Fibroblast of peridontal ligament (primary cell): ENCODE measurements around the gene RANBP1.

ENCODE experiments used
- DNase-seq: peaks from one replicate; pipeline ENCODE4 v3.0.0-alpha.2; 2010; ENCODE audit errors: extremely low read depth

RANBP1 gene

DNA sequence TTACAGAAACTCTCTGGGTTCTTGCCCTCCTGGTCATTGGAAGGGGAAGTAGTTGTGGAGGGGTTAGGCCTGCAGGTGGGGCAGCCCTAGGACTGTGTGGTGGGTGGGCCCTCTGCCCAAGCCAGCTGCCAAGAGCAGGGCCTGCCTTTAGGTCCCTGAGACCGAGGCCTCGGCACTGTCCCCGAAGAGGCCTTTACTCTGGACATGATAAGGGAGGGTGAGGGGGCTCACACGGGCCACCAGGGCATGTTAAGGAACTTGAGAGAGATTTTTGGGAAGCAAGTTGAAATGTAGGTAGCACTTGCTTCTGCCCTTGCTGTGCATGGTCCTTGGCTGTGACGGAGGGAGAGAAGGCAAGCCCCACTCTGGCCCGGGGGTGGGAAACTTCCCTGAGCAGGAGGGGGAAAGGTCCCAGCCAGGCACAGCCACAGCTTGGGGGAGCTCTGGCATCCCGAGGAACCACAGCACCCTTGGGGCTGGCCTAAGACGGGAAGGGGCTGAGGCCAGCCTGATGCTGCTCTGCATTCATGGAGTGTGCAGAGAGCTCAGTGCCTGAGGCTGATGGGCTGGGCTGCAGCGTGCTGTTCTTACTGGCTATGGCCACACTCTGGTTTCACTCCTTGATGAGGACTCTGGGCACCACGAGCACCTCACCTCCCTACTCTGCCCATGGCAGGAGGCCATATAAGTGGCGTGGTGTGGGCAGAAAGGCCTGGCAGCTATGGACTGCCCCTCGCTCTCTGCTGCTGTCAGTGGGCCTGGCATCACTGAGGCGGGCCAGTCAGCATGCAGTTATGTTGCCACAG is 7.8 kb upstream of the RANBP1 start:
- no peak for DNase-seq

DNA sequence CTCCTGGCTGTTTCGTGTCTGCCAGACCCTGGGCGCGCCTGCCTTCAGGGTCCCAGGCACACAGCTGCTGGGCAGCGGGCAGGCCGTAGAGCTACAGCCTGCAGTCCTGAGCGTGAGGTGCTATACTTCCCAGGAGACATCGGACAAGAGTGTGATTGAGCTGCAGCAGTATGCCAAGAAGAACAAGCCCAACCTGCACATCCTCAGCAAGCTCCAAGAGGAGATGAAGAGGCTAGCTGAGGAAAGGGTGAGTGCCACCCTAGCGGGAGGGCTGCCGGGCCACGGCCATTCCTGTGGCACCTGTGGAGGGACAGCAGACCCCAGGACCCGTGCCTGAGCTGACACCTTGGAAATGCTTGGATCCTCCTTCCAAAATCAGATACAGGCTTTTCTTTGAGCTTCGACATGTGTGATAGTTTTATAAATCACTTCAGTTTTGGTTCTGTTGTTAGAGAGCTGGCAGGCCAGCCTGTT is 7.1 kb upstream of the RANBP1 start:
- no peak for DNase-seq

DNA sequence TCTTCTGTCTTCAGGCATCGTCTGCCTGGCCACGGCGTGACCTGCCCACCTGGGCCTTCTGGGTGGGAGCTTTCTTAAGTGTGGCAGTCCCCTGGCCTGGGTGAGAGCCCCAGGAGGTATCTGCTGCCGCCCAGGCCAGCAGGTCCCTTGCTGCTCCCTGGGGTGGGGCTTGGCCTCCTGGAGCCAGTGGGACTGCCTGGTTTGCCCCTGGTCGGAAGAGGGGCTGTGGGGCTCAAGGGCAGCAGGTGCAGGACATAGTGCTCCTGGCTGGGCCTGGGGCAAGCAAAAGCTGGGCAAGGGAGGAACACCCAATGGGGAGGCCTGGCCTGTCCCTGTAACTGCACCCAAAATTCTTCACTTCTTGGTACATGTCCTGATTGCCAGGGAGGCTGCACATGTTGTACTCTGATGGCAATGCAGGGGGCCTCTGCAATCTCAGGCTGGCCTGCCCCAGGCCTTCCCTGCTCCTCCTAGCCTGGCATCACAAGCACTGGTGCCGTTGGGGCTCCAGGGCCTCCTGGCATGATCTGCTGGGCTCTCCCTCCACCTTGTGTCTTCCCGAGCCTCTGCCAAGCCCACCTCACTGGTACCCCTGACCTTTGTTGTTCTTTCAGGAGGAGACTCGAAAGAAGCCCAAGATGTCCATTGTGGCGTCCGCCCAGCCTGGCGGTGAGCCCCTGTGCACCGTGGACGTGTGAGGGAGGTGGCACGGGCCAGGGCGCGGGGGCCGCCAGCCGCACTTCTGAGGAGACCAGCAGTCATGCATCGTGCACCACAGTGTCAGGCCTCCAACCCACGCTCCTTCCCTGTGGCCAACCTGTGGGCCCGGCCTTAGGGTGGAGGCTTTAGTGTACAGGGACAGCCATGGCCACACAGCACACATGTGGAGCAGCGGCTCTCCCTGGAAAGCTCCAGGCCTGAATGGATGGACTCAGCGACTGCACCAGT is 6.2 kb upstream of the RANBP1 start:
- no peak for DNase-seq

DNA sequence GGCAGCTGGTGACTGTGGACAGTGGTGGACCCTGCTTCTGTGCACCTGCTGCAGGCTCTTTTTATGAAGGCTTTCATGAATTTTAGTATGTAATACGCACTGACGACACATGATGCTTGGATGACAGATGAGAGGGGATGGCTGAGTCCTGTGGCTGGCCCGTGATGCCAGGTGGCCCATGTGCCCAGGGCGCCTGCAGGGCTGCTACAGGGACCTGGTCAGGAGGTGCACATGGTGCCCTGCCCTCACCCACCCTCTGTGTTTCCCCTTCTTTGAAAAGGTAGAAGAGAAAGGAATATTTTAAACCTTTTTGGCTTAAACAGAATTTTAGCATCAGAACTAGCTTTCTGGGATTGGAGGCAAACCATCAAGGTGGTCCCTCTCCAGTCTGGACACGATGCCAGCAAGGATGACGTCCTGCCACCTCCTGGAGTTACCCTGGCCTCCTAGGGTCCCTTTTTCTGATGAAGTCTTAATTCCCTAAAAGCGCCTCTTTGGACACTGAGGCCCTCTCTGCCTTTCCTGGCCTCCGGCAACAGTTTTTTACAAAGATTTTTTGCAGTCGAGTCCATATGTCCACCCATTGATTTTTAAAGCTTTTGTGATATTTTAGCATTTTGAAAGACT is 5.4 kb upstream of the RANBP1 start:
- no peak for DNase-seq

DNA sequence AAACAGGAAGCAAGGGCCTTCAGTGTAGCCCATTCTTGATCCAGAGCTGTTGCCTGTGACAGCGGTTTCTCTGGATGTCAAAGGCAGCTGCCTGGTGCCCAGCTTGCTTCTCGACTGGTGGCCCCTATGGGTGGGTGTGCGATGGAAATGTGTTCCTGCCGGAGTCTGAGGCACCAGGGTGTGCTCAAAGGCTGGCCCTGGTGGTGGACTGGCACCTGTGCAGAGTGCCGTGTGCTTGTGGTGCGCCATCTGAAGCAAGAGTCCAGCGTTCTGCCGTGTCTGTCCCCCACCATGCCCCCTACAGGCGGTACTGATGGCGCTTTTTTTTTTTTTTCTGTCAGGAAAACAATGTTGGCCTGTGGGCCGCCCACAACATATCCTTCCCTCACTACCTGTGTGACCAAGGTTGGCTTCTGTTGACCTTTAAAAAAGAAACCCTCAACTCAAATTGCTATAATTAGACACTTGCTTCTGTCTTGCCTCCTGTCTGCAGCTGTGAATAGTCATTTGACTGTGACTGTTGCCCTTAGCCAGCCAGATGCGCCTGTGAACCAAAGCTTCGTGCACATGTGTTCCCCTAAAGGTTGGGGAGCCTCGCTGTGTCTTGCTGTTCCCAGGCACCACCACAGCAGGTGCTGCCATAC is 4.7 kb upstream of the RANBP1 start:
- peak; percentile 11 for DNase-seq

DNA sequence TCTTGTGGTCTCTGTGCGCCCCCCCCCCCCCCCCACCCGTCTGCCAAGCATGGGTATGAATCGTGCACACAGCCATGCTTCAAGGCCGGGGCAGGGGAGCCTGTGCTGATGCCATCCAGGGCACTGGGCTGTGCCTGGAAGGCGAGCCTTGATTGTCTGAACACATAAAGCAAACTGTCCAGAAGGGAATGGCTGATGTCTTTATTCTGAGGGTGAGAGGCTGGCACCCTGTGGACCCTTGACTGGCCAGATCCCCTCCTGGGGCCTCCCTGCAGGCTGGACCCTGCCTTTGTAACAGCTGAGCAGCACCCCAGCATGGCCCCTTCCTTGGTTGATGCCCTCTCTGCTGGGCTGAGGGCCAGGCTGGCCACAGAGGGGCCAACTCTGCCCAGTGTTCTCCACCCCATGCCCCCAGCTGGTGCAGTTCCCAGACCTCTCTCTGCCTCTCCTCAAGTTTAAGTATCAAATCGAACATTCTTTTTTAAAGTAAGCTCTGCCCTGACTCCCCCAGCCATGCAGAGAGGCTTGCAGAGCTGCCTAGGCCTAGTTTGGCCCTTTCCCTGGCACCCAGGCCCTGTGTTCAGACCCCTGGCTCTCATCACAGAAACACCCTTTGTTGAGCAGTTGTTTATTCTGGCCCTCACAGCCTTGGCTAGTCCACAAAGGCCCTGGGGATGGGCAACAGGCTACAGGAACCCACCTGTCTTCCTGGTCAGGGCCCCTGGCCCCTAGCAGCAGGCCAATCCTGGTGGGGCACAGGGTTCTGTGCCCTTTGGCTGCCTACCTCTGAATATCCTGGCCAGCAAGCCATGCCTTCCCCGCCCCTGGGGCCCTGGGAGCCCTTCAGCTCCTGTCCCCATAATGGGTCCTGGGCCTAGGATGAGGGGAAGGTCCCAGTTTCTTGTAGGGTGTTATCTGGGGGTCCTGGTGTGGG is 3.9 kb upstream of the RANBP1 start:
- no peak for DNase-seq

DNA sequence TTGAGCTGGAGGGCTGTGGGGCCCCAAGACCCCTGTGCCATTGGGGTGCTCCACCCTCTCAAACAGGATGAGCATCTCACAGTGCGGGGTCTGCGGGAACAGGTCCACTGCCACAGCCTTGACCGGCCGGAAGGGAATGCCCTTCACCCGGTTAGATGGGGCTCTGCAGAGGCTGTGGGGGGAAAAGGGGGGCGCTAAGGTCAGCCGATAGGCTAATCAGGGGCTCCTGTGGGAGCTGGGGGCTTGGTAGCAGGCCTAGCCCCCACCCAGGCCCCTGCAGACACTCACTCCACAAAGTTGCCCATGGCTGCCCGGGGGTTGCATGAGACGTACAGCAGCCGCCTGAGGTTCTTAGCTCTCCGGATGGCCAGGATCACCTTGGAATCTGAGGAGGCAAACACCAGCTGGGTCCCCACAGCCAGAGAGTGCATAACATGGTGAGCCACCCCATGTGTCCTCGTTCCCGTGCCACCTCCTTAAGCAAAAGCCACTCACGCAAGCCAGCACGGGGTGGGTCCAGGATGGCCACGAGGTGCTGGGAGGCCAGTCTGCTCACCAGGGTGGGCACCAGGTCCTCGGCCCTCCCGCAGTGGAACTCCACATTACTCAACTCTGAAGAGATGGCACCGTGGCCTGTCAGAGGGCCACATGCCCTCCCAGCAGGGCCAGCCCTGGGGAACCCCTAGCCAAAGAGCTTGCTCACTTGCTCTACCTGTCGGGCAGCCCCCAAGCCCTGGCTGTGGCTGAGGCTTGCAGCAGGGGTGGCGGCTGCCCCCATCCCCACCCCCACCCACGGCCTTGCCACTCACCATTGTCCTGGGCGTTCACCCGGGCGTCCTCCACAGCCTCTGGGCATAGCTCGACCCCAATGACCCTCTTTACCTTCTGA is 3.0 kb upstream of the RANBP1 start:
- DNase-seq = no peak

DNA sequence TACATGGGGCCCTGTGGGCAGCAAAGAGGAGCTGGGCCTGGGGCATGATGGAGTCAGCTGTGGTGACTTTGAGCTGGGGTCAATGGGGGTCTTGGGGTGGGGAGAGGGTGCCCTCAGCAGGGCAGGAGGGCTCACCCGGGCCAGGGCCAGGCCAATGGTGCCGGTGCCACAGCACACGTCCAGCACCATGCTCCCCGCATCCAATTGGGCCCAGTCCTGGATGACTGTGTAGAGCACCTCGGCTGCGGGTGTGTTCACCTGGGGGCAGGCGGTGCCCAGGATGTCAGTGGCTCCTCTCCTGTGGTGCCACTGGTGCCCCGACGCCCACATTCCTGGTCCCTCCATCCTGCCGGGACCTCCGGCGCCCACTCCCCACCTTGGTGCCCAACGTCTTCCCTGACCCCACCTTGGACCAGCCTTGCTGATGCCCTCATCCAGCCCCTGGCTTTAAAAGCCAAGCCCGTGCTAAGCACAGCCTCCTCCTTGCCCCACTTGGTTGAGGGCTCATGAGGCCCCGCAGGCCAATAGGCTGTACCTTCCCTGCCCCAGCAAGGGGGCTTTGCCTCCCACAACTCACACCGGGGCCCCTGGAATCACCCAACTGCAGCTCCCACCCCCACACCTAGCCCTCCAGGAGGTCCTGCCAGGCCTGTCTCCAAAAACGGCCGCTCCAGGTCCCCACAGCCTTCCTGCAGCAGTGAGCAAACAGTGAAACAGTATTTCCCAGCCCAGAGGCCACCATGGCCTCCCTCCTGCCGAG is 2.2 kb upstream of the RANBP1 start:
- no peak for DNase-seq

DNA sequence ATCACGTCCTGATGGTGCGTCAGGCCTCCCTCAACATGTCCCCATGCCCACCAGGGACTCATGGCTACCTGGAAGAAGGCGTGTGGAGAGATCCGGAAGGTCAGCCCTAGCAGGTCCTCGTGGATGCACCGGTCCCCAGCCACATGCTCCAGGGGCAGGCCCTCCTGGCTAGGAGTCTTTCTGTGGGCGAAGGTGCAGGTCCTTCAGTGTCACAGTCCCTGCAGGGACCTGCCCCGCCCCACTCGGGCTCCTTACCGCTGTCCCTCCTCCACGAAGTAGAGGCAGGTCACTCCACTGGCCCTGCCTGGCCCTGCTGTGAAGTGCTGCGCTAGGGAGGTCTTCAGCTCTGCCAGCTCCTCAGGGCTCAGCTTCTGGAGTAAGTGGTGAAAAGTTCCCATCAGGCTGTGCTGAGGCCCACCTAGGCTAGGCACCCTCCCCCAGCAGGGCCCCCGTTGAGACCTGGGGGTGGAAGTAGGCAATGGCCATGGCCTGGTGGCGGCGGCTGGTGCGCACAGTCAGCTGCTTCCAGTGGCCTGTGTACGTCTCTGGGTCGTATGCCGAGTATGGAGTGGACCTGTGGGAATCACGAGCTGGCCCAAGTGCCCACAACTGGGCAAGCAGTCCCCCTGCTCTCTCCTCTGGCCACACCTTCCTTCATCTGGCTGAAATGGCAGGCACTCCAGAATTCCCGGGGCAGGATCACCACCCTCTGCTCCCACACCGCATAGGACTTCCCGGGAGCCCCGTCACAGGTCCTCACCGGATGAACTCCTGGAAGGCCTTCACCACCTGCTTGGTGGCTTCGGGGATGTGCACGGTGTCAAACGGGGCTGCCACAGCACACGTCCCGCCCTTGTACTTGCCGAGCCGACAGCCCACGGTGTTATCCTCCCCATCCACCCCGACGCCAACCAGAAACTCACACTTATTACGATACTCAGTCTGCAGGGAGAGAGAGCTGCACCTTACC is 1.1 kb upstream of the RANBP1 start:
- no peak for DNase-seq

DNA sequence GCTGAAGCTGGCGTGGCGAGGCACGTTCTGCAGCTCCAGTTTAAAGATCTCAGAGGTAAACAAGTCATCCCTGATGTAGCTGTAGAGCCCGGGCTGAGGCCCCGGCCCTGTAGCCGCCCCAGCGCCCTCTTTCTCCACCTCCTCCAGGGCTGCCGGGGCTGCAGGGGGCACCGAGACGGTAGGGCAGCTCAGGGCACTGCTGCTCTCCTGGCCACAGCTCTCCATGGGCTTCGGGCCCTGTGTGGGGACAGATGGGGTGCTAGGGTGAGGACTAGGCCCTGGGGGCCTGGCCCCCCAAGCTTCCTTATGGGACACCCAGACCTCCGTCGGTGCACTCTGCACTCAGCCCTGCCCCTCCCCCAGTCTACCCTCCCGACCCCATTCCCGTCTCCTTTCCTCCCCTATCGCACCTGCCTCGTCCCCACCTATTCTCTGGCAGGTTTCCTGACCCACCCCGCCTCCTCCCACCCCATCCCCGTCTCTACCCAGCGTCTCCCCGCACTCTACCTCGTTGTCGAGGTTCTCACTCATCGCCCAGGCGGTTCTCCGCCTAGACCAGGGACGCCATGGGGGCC is 559 bp downstream of the RANBP1 start:
- no peak for DNase-seq

DNA sequence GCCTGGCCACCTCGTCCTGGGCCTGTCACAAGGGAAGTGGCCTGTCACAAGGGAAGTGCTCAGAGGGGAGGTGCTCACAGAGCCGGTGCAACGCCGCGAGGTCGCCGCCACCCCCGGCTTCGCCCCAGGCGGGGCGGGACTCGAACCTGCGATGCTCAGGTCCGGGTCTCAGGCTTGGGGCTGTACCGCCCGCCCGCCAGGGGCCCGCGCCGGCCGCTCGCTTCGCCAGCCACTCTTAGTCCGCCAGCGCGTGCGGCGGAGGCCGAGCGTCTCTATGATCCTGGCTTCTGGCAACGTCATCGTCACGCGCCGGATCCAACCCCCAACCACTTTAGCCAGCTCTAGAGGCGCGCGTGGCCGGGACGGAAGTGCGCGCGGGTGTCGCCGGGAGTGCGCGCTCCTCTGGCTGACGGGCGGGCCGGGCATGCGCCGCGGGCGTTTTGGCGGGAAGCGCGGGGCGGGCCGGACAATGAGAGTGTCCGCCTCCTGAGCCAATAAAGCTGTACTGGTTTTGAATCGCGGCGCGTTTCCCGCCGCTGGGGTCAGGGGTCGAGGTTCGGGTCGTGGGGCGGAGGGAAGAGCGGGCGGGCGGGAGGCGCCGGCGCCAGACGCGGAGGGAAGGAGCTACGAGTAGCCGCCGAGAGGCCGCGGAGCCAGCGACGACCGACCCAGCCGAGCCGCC is 1.2 kb downstream of the RANBP1 start, which contains the start of gene TRMT2A:
TSS of gene TRMT2A (minus strand) at position 276 of the 682 bp plus-strand sequence. CDS start 320 bp downstream, outside the sequence.
- DNase-seq = peak; percentile 98

DNA sequence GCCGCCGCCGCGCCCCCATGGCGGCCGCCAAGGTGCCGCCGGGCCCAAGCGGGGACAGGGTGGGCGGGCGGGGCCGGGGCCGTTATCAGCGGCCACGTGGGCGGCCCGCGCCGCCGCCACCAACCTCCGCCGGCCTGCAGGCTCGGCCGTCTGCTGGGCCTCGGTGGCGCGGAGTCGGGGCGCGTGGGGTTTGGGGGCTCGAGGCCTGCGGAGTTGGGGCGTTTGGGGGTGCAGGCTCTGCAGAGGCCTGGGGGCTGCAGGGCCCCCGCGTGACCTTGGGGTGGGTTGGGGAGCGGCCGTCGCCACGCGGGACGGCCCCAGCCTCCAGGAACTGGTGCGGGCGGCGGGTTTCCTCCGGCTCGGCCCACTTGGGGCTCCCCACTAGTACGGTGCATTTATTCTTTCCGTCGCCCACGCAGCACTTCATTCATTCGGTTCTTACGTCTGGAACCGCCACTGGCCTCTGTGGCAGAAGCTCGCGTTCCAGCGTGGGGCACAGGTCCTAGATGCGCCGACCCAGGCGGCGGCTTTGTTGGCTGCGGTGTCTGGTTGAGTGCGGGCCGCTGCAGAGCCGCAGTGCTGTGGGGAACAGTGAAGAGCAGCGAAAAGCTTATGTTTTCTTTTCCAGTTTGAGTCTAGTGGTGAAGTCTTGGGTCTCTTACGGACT is 1.9 kb downstream of the RANBP1 start:
- peak; percentile 7 for DNase-seq

DNA sequence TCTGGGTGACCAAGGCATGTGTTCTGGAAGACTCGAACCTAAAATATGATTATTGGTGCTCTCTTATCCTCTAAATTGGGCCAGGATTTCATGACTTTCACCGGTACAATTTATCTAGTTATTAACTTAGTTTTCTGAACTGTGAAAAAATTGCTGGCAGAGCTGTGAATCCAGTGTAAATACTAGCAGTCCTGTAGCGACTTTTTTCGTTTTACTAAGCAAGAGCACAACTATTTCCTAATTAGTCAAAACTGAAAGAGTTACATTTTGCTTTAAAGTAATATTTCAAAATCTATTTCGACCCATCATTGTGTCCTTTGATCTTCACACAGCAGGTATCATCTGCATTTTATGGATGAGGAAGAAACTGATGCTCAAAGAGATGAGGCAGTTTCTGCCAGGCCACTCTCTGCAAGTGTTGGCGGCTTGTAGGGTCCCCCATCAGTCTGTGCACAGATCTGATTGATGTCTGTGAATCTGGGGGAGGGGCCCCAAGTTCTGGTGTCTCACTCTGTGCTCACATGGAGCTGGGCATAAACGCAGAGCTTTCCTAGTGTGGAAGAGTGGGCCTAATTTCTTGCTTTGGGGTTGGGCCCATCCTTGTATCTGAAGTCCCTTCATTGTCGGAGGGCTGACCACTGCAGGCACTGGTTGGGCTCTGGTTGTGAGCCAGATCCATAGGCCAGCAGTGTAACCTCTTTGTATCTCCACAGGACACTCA is 2.6 kb downstream of the RANBP1 start:
- no peak for DNase-seq

DNA sequence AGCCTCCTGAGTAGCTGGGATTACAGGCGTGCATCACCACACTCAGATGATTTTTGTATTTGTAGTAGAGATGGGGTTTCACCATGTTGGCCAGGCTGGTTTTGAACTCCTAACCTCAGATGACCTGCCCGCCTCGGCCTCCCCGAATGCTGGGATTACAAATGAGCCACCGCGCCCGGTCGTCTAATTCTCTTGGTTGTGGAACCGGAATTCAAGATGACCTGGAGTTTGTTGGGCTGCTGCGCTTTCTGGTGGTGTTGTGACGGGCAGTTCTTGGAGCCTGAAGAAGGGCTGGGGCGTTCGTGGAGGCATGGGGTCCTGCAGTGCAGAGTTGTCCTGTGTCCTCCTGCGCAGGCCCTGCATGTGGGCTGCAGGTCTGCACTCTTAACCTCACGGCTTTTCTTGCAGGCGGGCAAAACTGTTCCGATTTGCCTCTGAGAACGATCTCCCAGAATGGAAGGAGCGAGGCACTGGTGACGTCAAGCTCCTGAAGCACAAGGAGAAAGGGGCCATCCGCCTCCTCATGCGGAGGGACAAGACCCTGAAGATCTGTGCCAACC is 6.0 kb downstream of the RANBP1 start:
- DNase-seq = no peak
